Measurements from ENCODE around the gene RGS6.

The RGS6 gene

DNA sequence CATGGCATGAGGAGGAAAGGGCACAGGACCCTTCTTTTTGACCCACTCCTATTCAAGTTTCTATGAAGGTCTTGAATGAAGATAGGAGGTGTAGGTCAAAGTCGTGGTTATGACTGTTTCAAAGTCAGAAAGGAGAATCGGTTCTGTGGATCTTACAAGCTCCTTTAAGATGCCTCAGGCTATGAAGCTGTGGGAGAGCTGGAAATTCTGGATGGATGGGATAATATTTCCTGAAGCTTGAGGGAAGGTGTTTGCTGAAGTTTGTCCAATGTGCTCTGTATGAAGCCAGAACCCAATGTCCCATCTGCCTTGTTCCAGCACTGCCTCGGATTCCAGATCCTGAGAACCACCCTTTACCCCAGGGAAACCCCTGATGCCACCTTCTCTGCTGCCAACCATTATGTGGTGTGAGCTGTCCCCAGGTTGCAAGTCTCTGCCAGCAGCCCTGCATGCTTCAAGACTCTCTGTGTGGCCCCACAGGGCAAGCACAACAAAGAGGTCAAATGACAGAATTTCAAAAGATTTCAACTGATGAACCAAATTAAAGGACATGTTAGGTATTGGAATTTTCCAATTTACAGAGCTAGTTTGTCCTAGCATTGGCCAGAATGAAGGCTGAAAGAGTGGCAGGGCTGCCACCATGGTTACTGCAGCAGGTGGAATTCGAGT is 472.0 kb downstream of the RGS6 start:
- Histone ChIP-seq H3K4me1 (ENCODE audit: insufficient read depth, low read length, severe bottlenecking) (no peaks in the 10 kb centered on the region), H3K4me2 (ENCODE audit: low read length) (no peak overlapping the region), H3K36me3 (ENCODE audit: insufficient read depth, low read length) (no peaks in the 10 kb centered on the region), H3K4me3 (ENCODE audit: low read depth, low read length, poor library complexity, severe bottlenecking) (no peak overlapping the region), H3K27me3 (ENCODE audit: insufficient read depth, low read length) (no peaks in the 10 kb centered on the region), H4K20me1 (ENCODE audit: insufficient read depth, low read length) (no peaks in the 10 kb centered on the region), H3K9ac (ENCODE audit: low read length) (no peak overlapping the region), H3K9me3 (ENCODE audit: low read length) (no peaks in the 10 kb centered on the region), H2AFZ (ENCODE audit: low read length) (no peak overlapping the region), H3F3A (ENCODE audit: insufficient read depth, low read length) (no peaks in the 10 kb centered on the region), H3K79me2 (ENCODE audit: insufficient read depth, low read length) (no peaks in the 10 kb centered on the region), H3K9me2 (ENCODE audit: low read depth, low read length) (no peaks in the 10 kb centered on the region), H3K27ac (ENCODE audit: low read depth, low read length, poor library complexity, severe bottlenecking) (no peak overlapping the region)
- no peak for TF ChIP-seq EZH2 (IDR thresholded peaks at IDR 0.05; ENCODE audit: borderline replicate concordance, low read length)
- TF ChIP-seq, protein P1, sequence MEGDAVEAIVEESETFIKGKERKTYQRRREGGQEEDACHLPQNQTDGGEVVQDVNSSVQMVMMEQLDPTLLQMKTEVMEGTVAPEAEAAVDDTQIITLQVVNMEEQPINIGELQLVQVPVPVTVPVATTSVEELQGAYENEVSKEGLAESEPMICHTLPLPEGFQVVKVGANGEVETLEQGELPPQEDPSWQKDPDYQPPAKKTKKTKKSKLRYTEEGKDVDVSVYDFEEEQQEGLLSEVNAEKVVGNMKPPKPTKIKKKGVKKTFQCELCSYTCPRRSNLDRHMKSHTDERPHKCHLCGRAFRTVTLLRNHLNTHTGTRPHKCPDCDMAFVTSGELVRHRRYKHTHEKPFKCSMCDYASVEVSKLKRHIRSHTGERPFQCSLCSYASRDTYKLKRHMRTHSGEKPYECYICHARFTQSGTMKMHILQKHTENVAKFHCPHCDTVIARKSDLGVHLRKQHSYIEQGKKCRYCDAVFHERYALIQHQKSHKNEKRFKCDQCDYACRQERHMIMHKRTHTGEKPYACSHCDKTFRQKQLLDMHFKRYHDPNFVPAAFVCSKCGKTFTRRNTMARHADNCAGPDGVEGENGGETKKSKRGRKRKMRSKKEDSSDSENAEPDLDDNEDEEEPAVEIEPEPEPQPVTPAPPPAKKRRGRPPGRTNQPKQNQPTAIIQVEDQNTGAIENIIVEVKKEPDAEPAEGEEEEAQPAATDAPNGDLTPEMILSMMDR (IDR thresholded peaks at IDR 0.05; ENCODE audit: low read length), result no peak

DNA sequence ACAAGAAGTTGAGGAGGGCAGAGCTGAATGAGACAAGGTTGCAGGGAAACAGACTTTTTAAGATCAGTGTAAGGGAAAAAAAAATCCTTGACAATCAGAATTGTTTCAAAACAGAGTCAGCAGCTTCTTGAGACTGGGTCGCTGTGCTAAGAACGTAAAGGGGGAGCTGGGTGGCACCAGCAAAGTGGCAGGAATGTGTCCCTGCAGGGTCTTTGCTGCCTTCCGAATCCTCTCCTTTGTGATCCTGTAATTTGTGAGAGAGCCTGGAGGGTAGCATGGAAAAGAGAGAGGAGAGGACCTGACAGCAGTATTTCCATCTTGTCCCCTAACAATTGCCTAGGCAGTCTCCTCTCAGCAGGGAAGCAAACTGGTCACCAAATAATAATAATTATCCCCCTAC is 472.8 kb downstream of the RGS6 start:
- Histone ChIP-seq H3K9ac (ENCODE audit: low read length) (no peak overlapping the region), H3K27ac (ENCODE audit: low read depth, low read length, poor library complexity, severe bottlenecking) (no peak overlapping the region), H3K27me3 (ENCODE audit: insufficient read depth, low read length) (no peaks in the 10 kb centered on the region), H2AFZ (ENCODE audit: low read length) (no peak overlapping the region), H3K79me2 (ENCODE audit: insufficient read depth, low read length) (no peaks in the 10 kb centered on the region), H3K4me2 (ENCODE audit: low read length) (no peak overlapping the region), H3K36me3 (ENCODE audit: insufficient read depth, low read length) (no peaks in the 10 kb centered on the region), H3K9me2 (ENCODE audit: low read depth, low read length) (no peaks in the 10 kb centered on the region), H3F3A (ENCODE audit: insufficient read depth, low read length) (no peaks in the 10 kb centered on the region), H3K4me3 (ENCODE audit: low read depth, low read length, poor library complexity, severe bottlenecking) (no peak overlapping the region), H3K4me1 (ENCODE audit: insufficient read depth, low read length, severe bottlenecking) (no peaks in the 10 kb centered on the region), H4K20me1 (ENCODE audit: insufficient read depth, low read length) (no peaks in the 10 kb centered on the region), H3K9me3 (ENCODE audit: low read length) (no peaks in the 10 kb centered on the region)
- TF ChIP-seq, protein P1 (IDR thresholded peaks at IDR 0.05; ENCODE audit: low read length), result no peak
- TF ChIP-seq EZH2 (IDR thresholded peaks at IDR 0.05; ENCODE audit: borderline replicate concordance, low read length), result no peak

DNA sequence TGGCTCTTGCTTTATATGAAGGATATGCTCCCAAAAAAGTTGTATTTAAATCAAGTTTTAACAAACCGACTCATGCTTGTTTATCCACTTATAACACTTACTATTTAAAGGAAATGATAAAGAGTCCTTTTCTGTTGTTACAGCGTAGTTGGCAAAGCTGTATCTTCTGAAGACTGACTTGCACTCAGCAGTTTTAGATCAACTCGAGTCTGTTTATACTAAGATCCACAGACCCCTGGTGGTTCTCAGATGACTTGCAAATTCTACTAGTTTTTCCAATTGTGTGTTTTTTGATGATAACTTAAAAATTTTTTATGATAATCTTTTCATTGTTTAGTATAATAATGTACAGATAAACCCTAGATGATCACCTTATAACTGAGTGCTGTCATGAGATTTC is 475.8 kb downstream of the RGS6 start:
- no peak for TF ChIP-seq EZH2 (IDR thresholded peaks at IDR 0.05; ENCODE audit: borderline replicate concordance, low read length)
- TF ChIP-seq, protein P1 (IDR thresholded peaks at IDR 0.05; ENCODE audit: low read length), result no peak
- Histone ChIP-seq H3K9me3 (ENCODE audit: low read length) (no peaks in the 10 kb centered on the region), H3K27ac (ENCODE audit: low read depth, low read length, poor library complexity, severe bottlenecking) (no peak overlapping the region), H3K79me2 (ENCODE audit: insufficient read depth, low read length) (no peaks in the 10 kb centered on the region), H3K9me2 (ENCODE audit: low read depth, low read length) (no peaks in the 10 kb centered on the region), H3K9ac (ENCODE audit: low read length) (no peak overlapping the region), H4K20me1 (ENCODE audit: insufficient read depth, low read length) (no peaks in the 10 kb centered on the region), H3K27me3 (ENCODE audit: insufficient read depth, low read length) (no peaks in the 10 kb centered on the region), H3K4me3 (ENCODE audit: low read depth, low read length, poor library complexity, severe bottlenecking) (no peak overlapping the region), H3K4me2 (ENCODE audit: low read length) (no peak overlapping the region), H3K4me1 (ENCODE audit: insufficient read depth, low read length, severe bottlenecking) (no peaks in the 10 kb centered on the region), H3F3A (ENCODE audit: insufficient read depth, low read length) (no peaks in the 10 kb centered on the region), H2AFZ (ENCODE audit: low read length) (no peak overlapping the region), H3K36me3 (ENCODE audit: insufficient read depth, low read length) (no peaks in the 10 kb centered on the region)

Data from OCI-LY1 (cell line).